HG03064 (cell line): Measurements from ENCODE around the gene MUC5AC.

Experiments
- ATAC-seq: cut with Tn5 transposase; IDR thresholded peaks from one replicate; pipeline ENCODE4 v1.9.1; 2021; ENCODE audit warnings: low read depth; ENCODE audit not compliant: unreplicated experiment

Gene MUC5AC

GRCh38 chr11:1220941-1221721 lies 63.4 kb downstream of the MUC5AC start:
- ATAC-seq, result no peak

GRCh38 chr11:1221848-1222311 lies 64.1 kb downstream of the MUC5AC start:
- ATAC-seq, result no peak

- no peak for ATAC-seq
Measured at GRCh38 chr11:1222491-1223345, 65.0 kb downstream of the MUC5AC start, which contains the start of gene MUC5B. Gene MUC5B (plus strand): TSS chr11:1223066. CDS start chr11:1223124, 58 bp downstream.

- no peak for ATAC-seq
Measured at GRCh38 chr11:1223346-1224110, 65.8 kb downstream of the MUC5AC start.

- no peak for ATAC-seq
Measured at GRCh38 chr11:1224111-1224490, 66.3 kb downstream of the MUC5AC start.

GRCh38 chr11:1224491-1225385 lies 67.0 kb downstream of the MUC5AC start:
- ATAC-seq, result no peak

GRCh38 chr11:1225386-1226225 lies 67.9 kb downstream of the MUC5AC start:
- no peak for ATAC-seq

GRCh38 chr11:1226226-1226985 lies 68.7 kb downstream of the MUC5AC start:
- no peak for ATAC-seq

GRCh38 chr11:1226986-1227550 lies 69.3 kb downstream of the MUC5AC start:
- no peak for ATAC-seq

- no peak for ATAC-seq
Measured at GRCh38 chr11:1227551-1228100, 69.9 kb downstream of the MUC5AC start.

GRCh38 chr11:1228101-1228821 lies 70.5 kb downstream of the MUC5AC start:
- ATAC-seq, result no peak

GRCh38 chr11:1228921-1229451 lies 71.2 kb downstream of the MUC5AC start:
- ATAC-seq, result no peak

- no peak for ATAC-seq
Measured at GRCh38 chr11:1229471-1230120, 71.8 kb downstream of the MUC5AC start.

- no peak for ATAC-seq
Measured at GRCh38 chr11:1230121-1230455, 72.3 kb downstream of the MUC5AC start.

- no peak for ATAC-seq
Measured at GRCh38 chr11:1230456-1231395, 73.0 kb downstream of the MUC5AC start.
